Stimulated activated naive CD4-positive, alpha-beta T cell (primary cell): ENCODE data around the gene ERF.

Experiments used
- DNase-seq, 6 experiments: peaks; one replicate each; lab custom pipeline; 2025; lab: John Stamatoyannopoulos, UW

ERF gene

DNA sequence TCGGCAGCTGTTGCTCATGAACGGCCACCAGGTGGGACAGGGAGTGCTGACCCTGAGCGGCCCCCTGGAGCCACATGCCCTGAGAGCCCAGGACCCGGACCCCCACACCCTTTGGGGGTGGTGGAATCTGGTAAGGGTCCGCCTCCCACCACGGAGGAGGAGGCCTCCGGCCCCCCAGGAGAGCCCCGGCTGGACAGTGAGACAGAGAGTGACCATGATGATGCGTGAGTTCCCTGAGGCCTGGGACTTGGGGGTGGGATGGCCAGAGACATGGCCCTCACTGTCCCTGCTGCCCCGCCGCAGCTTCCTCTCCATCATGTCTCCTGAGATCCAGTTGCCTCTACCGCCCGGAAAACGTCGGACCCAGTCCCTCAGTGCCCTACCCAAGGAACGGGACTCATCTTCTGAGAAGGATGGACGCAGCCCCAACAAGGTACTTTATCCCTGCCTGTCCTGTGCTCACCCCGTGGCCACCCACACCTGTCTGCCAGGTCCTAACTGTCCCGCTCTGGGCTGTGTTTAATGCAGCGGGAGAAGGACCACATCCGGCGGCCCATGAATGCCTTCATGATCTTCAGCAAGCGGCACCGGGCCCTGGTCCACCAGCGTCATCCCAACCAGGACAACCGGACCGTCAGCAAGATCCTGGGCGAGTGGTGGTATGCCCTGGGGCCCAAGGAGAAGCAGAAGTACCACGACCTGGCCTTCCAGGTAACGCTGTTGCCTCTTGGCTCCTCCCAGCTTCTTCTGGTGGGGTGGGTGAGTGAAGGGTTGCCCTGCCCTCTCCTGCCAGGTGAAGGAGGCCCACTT is 32.3 kb upstream of the ERF start:
- no peak for DNase-seq

DNA sequence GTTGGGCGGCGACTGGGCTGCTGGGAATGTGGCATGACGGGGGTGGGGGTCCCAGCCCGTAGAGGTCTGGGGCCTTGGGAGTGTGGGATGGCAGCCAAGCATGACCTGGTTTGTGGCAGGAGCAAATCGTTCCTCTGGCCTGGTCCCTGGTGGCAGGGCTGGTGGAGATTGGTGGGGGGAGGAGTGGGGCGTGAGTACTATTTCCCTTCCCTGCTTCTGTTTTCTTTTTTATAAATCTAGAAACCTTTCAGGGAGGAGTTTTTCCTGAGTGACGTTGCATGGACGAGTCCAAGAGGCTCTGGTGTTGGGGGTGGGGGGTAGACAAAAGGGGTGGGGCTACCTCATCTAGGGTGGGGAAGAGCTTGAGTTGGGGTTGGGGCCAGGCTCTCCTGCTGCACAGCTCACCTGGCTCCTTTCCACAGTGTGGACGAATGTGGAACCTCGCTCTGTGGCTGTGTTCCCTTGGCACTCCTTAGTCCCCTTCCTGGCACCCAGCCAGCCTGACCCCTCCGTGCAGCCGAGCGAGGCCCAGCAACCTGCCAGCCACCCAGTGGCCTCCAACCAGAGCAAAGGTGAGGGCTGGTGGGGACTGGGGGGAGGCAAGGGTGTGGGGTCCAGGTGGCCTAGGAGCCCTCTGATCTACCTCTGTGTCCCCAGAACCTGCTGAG is 31.6 kb upstream of the ERF start:
- DNase-seq = no peak

DNA sequence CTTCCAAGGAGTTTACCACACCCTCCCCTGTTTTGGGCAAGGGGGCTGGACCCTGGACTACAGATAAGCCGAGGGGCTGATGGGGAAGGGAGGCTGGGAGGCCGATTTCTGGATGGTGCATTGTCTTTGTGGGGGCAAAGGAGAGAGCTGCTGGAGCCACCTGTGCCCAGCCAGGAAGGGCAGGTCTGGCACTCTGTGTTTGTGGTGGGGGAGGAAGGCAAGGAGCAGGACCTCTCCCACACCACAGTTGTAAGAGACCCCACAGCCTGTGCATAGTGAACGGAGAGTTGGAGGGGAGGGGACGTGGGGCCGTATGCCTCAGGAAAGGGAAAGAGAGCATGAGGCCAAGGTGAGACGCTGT is 31.0 kb upstream of the ERF start:
- no peak for DNase-seq

DNA sequence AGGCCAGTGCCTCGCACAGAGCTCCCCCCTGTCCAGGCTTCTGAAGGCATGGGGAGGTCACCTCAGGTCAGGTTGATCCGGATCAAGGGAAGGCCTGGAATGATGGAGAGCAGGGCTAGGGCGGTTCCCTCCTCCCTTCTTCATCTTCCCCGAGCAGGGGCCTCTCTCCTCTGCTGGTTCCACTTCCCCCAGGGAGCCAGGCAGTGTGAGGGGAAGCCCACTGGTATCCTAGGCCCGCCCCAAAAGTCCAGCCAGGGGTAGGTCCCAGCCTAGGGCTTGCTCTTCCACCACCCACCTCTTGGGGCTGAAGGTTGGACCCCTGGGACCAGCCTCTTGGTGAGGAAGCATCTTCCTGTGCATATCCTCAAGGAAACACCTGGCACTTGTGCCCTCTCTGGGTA is 30.6 kb upstream of the ERF start:
- no peak for DNase-seq

DNA sequence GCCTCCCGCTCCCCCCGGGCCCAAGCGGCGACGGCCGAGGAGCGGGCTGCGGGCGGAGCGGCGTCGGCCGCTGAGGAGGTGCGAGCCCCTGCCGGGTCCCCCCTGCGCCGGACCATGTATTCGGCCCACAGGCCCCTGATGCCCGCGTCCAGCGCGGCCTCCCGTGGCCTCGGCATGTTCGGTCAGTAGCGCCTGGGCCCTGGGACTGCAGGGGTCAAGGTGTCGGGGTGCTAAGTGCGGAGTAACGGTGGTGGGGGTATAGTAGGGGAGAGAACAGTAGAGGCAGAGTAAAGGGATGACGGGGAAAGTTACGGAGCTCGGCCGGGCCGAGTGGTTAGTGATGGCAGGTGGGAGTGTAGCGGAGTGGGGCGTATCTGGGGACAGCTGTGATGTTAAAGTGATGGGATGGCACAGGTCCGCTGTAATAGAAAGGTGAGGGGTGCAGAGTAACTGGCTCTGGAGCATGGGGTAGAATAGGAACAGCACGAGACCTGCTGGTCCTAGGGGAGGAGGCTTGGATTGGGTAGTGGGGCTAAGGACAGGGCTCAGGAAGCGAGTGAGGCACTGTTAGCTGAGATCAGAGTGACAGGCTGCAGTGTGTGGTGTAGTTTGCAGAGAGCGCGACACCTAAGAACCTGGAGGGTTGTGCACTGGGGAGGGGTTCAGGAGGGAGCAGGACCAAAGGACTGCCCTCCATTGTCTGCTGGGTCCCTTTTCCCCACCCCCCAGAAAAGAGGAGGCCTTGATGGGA is 29.8 kb upstream of the ERF start:
- DNase-seq = peak in 3 of 6 experiments; percentile 34 to 66 (median 49)

DNA sequence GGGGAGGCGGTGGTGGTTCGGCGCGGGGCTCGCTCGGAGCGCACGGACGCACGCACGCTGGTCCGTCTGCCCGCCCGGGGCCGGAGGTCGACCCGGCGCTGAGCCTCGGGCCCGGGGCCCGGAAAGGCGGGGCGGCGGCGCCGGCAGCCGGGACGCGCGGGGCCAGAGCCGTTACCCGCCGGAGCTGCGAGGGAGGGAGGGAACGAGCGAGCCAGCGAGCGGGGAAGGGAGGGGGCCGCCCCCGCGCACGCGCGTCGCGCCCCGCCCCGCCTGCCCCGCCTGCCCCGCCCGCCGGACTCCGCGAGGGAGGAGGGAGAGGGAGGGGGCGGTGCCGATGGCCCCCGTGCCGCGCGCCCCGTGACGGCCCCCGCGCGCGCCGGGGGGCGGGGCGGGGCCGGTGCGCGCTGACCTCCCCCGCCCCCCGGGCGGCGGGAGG is 29.2 kb upstream of the ERF start:
- peak; percentile 81 to 98 (median 90) for DNase-seq

DNA sequence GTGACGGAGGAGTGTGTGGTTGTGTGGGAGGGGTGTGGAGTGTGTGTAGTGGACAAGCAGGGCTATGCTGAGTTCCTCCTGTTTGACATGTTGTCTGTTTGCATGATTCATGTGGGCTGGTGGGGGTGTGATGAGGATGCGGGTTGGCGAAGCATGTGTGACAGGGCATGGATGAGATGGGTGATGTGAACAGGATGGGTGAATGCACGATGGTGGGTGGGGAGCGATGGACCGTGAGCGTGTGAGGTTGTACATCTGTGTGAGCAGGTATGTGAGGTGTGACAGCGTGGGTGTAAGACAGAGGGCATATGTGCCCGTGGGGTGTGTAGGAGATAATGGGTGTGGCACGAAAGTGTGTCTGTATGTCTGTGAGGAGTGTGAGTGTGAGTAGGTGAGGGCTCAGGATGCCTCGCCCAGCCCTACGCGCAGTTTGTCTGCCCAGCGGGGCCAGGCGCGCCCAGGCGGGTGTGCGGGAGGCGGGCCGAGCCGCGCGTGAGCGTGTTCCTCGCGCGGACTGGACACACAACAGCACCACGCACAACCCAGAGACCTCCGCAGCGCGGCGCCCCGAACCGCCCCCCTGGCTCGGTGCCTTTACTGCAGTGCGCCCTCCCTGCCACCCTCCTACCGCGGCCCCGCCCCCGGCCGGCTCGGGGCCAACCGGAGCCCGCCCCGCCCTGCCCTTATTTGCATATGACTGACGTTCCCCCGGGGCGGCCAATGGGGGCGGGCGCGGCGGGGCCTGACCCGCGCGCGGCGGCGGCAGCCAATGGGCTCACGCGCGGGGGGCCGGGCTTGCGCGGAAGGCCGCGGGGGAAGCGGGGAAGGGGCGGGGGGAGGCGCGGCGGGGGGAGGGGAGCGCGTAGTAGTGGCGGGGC is 28.5 kb upstream of the ERF start:
- DNase-seq = peak; percentile 93 to 99 (median 96)

DNA sequence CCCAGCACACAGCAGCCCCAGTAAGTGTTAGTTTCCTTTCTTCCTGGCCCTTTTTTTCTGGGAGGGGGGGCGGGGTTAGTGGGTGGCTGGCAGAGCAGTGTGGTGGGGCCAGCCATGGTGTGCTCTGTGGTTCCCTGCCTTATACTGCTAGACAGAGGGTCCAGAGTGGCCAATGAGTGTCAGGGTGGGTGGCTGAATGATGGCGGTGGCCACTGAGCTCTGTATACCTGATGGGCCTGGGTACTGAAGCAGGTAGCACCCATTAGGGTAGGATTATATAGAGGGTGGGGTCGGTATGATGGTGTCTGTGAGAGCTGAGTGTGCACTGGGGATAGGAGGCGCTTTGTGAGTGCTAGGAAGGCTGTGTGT is 27.9 kb upstream of the ERF start:
- no peak for DNase-seq

DNA sequence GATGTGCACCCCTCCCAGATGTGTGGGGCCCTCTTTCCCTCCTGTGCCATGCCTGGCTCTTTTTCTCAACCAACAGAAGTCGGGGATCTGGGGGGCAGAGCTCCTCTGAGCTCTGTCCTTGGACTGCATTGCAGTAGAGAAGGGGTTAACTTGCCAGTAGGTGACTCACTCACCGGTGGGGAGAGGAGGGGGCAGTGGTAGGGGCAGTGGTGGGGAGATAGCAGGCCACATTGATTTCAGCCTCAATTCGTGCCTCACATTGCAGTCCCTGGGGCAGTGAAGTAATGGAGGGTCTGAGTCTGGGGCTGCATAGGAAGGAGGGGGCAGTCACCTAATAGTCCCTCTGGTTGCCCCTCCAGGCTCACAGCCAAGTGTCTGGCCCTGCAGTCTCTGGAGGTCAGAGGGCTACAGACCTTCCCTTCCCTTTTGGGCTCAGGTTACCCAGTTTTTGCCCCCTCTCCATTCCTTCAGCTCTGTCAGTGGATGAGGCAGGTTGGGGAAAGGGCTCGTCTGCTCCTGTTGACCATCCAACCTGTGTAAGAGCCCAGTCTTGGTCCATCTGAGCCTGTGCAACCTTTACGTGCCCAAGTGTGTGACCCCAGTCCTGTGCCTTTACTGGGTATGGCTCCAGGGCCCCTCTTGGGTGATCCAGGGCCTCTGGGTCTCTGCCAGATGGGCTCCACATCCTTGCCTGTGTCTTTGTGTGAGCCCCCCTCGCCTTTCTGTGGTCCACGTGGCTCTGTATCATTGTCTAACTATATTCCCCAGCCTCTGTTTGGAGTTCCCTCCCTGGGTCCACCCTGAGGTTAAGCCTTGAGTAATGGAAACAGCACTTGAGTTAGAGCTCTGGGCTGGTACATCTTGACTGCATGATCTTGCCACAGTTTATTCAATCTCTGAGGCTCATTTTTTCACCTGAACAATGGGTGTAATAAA is 27.2 kb upstream of the ERF start:
- peak in 1 of 6 experiments; percentile 46 for DNase-seq

DNA sequence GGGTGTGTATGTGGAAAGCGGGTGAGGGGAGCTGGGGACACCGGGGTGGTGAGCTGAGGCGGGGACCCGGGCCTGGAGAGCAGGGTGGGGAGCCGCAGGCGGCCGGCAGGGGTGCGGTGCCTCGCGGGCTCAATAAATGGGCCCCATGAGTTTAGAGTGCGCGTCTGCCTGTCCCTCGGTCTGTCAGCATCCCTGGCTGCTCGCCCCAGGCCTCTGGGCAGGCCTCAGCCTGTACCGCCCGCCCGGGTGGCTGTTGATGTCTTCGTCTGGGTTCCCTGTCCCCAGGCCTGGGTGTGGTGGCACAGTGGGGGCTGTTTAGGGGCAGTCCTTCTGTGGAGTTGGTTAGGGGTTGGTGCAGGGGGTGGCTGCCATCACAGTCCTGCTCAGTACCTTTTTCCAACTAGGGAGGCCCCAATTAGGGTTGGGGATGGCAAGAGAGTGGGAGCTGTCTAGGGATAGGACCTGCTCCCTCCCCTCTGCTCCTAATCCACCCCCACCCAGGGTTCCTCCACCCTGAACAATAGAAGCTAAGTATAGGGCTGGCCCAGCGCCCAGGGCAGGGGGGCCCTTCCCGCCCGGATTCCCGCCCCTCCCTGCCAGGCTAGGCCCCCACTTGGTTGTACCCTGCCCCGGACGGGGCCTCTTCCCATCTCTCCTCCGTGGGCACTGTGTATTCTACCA is 26.4 kb upstream of the ERF start:
- DNase-seq = peak in 3 of 6 experiments; percentile 38 to 42 (median 42)

DNA sequence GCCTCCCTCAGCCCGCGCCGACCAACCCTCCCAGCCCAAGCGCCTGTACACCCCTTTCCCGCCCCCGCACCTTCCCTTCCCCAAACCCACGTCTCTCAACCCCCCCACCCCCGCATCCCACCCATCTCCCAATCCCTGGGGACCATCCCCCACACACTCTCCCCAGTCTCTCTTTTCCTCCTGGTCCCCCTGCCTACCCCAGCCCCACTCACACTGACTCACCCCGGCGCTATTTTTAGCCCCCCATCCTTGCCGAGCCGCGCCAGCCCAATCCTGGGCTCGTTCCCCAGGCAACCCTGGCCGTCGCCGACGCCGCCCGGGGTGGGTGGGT is 25.9 kb upstream of the ERF start:
- DNase-seq = peak in 2 of 6 experiments; percentile 42 to 46

DNA sequence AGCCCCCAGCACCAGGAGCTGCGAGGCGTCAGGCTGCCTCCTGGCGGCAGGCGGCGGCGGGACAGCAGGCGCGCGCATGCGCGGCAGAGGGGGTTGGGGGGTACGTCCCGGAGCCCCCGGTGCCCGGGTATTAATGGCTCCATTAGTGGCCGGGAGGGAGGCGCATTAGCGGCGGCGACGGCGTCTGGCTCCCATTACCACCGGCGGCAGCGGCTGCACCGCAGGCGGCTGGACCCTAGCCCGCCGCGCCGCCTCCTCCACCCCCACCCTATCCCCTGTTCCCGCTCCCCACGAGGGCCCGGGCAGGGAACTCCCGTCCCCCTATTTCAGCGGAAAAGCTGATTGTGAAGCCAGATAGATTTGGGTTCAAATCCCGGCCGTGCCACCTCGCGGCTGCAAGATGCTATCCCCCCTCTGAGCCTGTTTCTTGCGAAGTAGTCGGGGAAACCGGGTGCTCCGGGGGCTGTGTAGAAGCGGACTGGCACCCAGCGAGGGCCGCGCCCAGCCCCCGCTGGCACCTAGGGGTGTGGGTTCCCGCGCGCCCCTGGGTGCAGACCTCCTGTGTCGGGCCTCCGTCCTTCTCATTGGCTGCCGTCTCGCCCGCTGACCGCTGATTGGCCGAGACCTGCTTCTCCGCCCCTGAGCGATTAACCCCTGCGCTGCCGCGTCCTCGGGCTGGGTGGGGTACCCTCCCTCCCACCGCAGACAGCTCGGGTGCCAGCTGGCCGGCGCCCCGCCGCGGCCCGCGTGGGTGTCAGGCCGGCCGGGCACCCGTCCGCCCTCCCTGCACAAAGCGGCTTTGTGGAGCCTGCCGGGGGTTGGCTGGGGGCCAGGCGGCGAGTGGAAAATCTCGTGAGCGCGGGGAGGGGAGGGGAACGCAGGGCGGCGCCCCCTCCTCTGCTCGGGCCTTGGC is 25.2 kb upstream of the ERF start:
- DNase-seq = peak; percentile 76 to 86 (median 82)

DNA sequence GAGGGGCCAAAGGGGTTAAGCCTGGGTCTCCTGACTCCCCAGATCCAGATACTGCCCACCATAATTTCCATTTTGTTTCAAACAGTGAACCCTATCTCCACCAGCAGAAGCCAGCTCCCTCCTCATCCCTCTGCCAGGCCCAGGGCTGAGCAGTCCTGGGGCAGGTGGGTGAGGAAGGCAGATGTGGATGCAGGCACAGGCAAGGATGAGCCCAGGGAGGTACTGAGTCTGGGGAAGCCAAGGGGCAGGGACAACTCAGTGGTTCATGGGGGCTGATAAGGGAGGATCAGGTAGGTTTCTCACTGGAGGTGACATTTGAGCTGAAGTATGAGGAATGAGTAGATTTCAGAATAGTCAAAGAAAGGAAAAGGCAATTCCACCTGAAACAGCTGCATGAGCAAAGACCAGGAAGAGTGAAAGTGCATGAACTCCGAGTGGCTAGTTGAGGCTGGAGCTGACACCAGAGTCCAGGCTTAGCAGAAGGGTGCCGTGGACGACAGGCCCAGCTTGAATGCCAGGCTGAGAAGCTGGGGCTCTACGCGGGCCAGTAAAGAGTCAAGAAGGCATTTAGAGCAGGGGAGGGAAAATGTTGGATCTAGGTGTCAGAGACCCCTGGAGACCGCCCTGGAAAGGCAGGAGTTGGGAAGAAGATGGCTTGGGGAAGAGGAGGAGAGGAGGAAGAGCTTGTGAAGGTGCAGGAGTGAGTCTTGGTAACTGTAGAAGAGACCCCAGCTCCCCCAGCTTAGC is 24.4 kb upstream of the ERF start:
- DNase-seq = no peak

DNA sequence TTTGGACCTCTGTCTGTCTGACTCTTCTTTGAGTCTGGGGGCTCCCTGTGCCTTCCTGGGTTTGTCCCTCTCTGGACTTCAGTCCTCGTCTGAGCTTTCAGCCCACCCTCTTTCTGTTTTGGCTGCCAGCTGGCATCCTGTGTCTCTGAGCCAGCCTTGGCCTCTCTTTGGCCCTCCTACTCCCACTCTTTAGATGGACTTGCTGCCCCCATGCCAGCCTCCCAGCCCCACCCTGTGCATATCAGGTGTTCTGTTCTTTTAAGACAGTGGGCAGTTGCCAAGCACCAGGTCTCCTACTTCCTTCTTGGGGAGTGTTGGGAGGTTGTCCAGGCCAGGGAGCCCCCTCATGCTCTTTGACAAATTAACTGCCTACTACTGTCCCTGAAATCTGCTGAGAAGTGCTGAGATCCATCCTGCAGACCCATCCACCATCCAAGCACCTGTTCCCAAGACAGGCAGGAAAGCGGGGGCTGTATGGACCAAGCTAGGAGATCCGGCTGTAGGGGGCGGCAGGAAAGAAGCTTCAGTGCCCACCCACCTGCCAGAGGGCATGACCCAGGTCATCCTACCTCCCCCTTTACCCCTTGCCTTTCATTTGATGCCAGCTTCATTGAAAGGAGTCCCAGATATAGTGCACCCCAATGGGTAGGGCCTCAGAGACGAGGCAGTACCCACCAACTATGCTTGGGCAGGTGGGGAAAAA is 23.7 kb upstream of the ERF start:
- no peak for DNase-seq

DNA sequence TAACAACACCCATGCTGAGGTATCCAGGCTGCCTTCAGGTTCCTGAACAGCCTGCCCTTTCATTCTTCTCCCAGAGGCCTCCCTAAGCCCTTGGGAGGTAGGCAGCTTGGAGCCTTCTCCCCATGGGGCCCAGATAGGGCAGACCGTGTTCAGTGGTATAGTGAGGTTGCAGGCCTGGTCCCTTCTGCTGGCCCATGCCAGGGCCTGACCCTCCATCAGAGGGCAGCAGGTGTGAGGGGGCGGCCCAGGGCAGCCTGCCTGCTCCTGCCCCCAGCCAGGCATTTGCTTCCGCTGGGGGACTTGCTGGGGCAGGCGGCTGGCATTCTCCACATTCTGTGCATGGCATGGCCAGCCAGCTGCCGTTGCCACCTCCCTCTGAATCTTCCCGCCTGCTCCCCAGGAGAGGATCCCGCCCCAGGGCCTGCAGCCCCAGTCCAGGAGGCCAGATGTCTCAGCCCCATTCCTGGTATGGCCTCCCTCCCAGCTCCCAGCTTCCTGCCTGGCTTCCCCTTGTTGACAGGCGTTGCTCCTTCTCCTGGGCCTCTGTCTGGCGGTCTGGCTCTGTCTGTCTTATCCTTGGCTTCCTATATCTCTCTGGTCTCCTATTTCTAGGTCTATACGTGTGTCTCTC is 23.0 kb upstream of the ERF start:
- DNase-seq = no peak

DNA sequence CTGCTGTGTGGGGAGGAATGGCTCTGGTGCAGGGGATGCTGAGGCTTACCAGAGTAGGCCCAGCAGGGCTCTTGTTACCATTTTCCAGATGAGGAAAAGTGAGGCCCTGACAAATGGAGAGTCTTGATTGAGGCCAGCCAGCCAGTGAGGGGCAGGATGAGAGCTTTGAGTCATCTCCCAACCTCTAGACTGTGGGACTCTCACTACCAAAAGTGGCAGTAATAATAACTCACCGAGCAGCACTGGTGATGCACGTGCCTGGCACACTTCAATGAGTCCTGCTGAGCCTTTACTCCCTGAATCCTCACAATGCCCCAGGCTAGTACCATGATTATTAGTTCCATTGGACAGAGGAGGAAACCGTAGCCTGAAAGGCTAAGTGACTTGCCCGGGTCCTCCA is 21.9 kb upstream of the ERF start:
- DNase-seq = no peak

DNA sequence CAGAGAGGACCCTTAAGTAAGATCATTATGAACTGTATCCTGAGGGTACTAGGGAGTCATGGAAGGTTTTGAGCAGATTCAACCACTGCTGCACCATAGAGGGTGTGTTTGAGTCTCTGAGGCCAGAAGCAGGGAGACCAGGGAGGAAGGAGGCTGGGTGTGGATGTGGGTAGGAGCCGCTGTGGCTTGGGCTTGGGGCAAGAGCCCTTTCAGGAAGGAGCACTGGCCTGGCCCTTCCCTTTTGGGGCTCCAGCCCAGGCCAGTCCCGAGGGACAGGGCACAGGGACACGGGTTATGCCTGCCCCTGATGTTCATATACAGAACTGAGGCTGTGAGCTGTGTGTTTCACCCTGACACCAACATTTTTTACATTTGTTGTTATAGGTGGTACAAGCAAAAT is 21.4 kb upstream of the ERF start:
- no peak for DNase-seq
